Measurements from ENCODE around the gene FBXL17. TPM values are rescaled to one million over a fixed set of nuclear protein-coding genes. Genes with fewer than 3 reads are reported as not detected.

FBXL17 gene
- polyA plus RNA-seq, 1 of the 3 experiments (the other 2 are of a cell fraction): 4.4 TPM

DNA sequence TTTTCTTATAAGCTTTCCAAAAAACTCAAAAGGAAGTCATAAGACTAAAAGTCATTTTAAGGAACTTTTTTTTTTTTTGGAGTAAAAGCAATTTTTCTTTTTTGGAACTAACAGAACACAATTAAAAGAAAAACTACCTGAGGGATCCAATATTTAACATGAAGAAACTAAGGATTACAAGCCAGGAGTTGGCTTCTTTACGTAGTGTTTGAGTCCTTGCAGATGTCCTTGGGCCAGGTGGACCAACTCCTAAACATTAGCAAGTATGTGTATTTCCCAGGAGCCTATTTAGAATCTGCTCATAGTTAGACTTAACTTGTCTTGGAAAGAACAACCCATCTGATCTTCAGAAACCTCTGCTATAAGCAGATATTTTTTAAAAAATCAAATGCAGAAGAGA, 557.1 kb downstream of the FBXL17 start:
- no peaks in the 10 kb centered on the region for H3K9me3 ChIP-seq
- WGBS (ENCODE audit: low lambda C conversion rate): 57% methylated on average over 1 of the region's 1 CpG
- H3K79me2 ChIP-seq (ENCODE audit: insufficient read depth): no peaks in the 10 kb centered on the region
- no peaks in the 10 kb centered on the region for H4K20me1 ChIP-seq (ENCODE audit: insufficient read depth)
- H3F3A ChIP-seq (replicated peaks; ENCODE audit: insufficient read depth): no peaks in the 10 kb centered on the region
- H3K27ac ChIP-seq (ENCODE audit: low read depth in 2 of 2, low read length in 1 of 2): no peak overlapping the region
- DNase-seq: no peak
- H3K36me3 ChIP-seq (replicated peaks in 1 of 2; ENCODE audit: control insufficient read depth in 1 of 2, insufficient read depth in 2 of 2, low read length in 1 of 2): no peaks in the 10 kb centered on the region
- no peak overlapping the region for H3K4me3 ChIP-seq (ENCODE audit: low read depth in 2 of 2, low read length in 1 of 2)
- TF ChIP-seq EP300 (IDR thresholded peaks at IDR 0.05; ENCODE audit: borderline replicate concordance in 1 of 2, low read depth in 1 of 2, low read length in 1 of 2) (no peak), FOXJ3 (CRISPR knock-in tag; IDR thresholded peaks at IDR 0.05) (no peak), YY1 (IDR thresholded peaks at IDR 0.05; ENCODE audit: low read depth) (no peak)
- H2AFZ ChIP-seq (ENCODE audit: low read depth): no peak overlapping the region
- H3K4me1 ChIP-seq (ENCODE audit: control insufficient read depth in 1 of 2, insufficient read depth in 2 of 2, low read depth in 1 of 2, low read length in 1 of 2): no peaks in the 10 kb centered on the region
- no peaks in the 10 kb centered on the region for H3K27me3 ChIP-seq (ENCODE audit: insufficient read depth)
- no peaks in the 10 kb centered on the region for H3K9me2 ChIP-seq
- ChIA-PET POLR2A (no interaction called here), CTCF (no interaction called here)
- H3K9ac ChIP-seq: no peak overlapping the region
- no peak overlapping the region for H3K4me2 ChIP-seq

- H2AFZ ChIP-seq (ENCODE audit: low read depth): no peak overlapping the region
- H3K27me3 ChIP-seq (ENCODE audit: insufficient read depth): no peaks in the 10 kb centered on the region
- H3K36me3 ChIP-seq (replicated peaks in 1 of 2; ENCODE audit: control insufficient read depth in 1 of 2, insufficient read depth in 2 of 2, low read length in 1 of 2): no peaks in the 10 kb centered on the region
- TF ChIP-seq JUND (IDR thresholded peaks at IDR 0.05) (no peak), FOXJ3 (CRISPR knock-in tag; IDR thresholded peaks at IDR 0.05) (no peak), TAF1 (IDR thresholded peaks at IDR 0.05; ENCODE audit: borderline replicate concordance, low read depth, low read length) (no peak), FOSL2 (IDR thresholded peaks at IDR 0.05; ENCODE audit: borderline replicate concordance, low read depth) (no peak), MEF2A (IDR thresholded peaks at IDR 0.05; ENCODE audit: borderline replicate concordance, low read depth) (no peak), YY1 (IDR thresholded peaks at IDR 0.05; ENCODE audit: low read depth) (no peak), CHD2 (IDR thresholded peaks at IDR 0.05; ENCODE audit: low read length, partially characterized antibody) (no peak), RXRA (IDR thresholded peaks at IDR 0.05; ENCODE audit: borderline replicate concordance, low read depth) (no peak), SMC3 (IDR thresholded peaks at IDR 0.05; ENCODE audit: low read depth, low read length) (no peak), GABPA (IDR thresholded peaks at IDR 0.05; ENCODE audit: low read depth) (no peak), POLR2AphosphoS5 (IDR thresholded peaks at IDR 0.05; ENCODE audit: low read depth, low read length) (no peak), EZH2phosphoT487 (IDR thresholded peaks at IDR 0.05; ENCODE audit: borderline replicate concordance, low read depth) (no peak), PBX3 (IDR thresholded peaks at IDR 0.05) (no peak), FOXM1 (IDR thresholded peaks at IDR 0.05; ENCODE audit: low read depth) (no peak), REST (IDR thresholded peaks at IDR 0.05; ENCODE audit: low read depth, low read length) (no peak), ELF1 (IDR thresholded peaks at IDR 0.05) (no peak), TCF12 (IDR thresholded peaks at IDR 0.05) (no peak), RAD21 (IDR thresholded peaks at IDR 0.05; ENCODE audit: low read length) (no peak), SIN3A (IDR thresholded peaks at IDR 0.05; ENCODE audit: borderline replicate concordance, low read depth, low read length) (no peak)
- TF ChIP-seq, protein P1, sequence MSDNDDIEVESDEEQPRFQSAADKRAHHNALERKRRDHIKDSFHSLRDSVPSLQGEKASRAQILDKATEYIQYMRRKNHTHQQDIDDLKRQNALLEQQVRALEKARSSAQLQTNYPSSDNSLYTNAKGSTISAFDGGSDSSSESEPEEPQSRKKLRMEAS (IDR thresholded peaks at IDR 0.05; ENCODE audit: low read depth): no peak
- no peaks in the 10 kb centered on the region for H3K79me2 ChIP-seq (ENCODE audit: insufficient read depth)
- H3K9me3 ChIP-seq: no peaks in the 10 kb centered on the region
- POLR2A ChIA-PET: no interaction called here
- H3F3A ChIP-seq (replicated peaks; ENCODE audit: insufficient read depth): no peaks in the 10 kb centered on the region
- H3K9ac ChIP-seq: no peak overlapping the region
- no peaks in the 10 kb centered on the region for H3K9me2 ChIP-seq
- no peak overlapping the region for H3K4me2 ChIP-seq
- 54% methylated on average over 3 of the region's 3 CpGs for WGBS (ENCODE audit: low lambda C conversion rate)
- no peak overlapping the region for H3K27ac ChIP-seq (ENCODE audit: low read depth in 2 of 2, low read length in 1 of 2)
- DNase-seq: no peak
- H3K4me3 ChIP-seq (ENCODE audit: low read depth in 2 of 2, low read length in 1 of 2): no peak overlapping the region
- H4K20me1 ChIP-seq (ENCODE audit: insufficient read depth): no peaks in the 10 kb centered on the region
- CTCF ChIA-PET: interaction anchor here (0.7 kb wide), 1 partner anchor 10 kb away, joined by 3 read pairs; no protein-coding TSS in a partner anchor
- no peaks in the 10 kb centered on the region for H3K4me1 ChIP-seq (ENCODE audit: control insufficient read depth in 1 of 2, insufficient read depth in 2 of 2, low read depth in 1 of 2, low read length in 1 of 2)
These were observed 560.6 kb downstream of the FBXL17 start for GRCh38 chr5:107821288-107821687.

All from SK-N-SH (cell line).